Glutamatergic neuron (in vitro differentiated cells): ENCODE results near the gene GBP6. TPM values are rescaled to one million over a fixed set of nuclear protein-coding genes. Genes with fewer than 3 reads are reported as not detected.
"Not testable (repeated sequence)": the region's sequence is repeated elsewhere in the genome, so short reads cannot be mapped to it uniquely, and the experiment has no call there.

Source experiments
- DNase-seq: peaks from one replicate; pipeline ENCODE4 v3.0.0; 2022
- H3K27ac Mint-ChIP-seq: one replicate; pipeline ENCODE4 v1.8.0; 2020; ENCODE audit warnings: mild to moderate bottlenecking, mixed read lengths, inconsistent platforms; ENCODE audit not compliant: unreplicated experiment
- H3K27me3 Mint-ChIP-seq: one replicate; pipeline ENCODE4 v1.8.0; 2020; ENCODE audit warnings: mild to moderate bottlenecking, moderate library complexity, mixed read lengths, inconsistent platforms; ENCODE audit not compliant: unreplicated experiment
- H3K36me3 Mint-ChIP-seq: one replicate; pipeline ENCODE4 v1.8.0; 2020; ENCODE audit warnings: mild to moderate bottlenecking, mixed read lengths, inconsistent platforms; ENCODE audit not compliant: unreplicated experiment
- H3K4me1 Mint-ChIP-seq: one replicate; pipeline ENCODE4 v1.8.0; 2020; ENCODE audit warnings: mild to moderate bottlenecking, low read depth, mixed read lengths, inconsistent platforms; ENCODE audit not compliant: unreplicated experiment
- H3K4me3 Mint-ChIP-seq: one replicate; pipeline ENCODE4 v1.8.0; 2020; ENCODE audit warnings: mild to moderate bottlenecking, mixed read lengths, inconsistent platforms; ENCODE audit not compliant: unreplicated experiment
- H3K9me3 Mint-ChIP-seq: one replicate; pipeline ENCODE4 v1.8.0; 2020; ENCODE audit warnings: mild to moderate bottlenecking, moderate library complexity, mixed read lengths, inconsistent platforms; ENCODE audit not compliant: unreplicated experiment
- total RNA-seq: library from RNA; stranded (reverse); fragmentation: NEBNext Ultra II Directional; extraction: Animal tissue kit (Norgen Biotek cat#: 25700); gene quantifications from one replicate; pipeline ENCODE4 v1.2.1, GENCODE V29; 2021; ENCODE audit not compliant: unreplicated experiment
- TF ChIP-seq, protein P1 (sequence below): fragments of 200-600 bp; sonication (generic); IDR thresholded peaks from one replicate; pipeline ENCODE4 v1.5.0; 2021; ENCODE audit not compliant: partially characterized antibody, unreplicated experiment

The GBP6 gene
- total RNA-seq, 1 donor from 2014 or later, result not detected

DNA sequence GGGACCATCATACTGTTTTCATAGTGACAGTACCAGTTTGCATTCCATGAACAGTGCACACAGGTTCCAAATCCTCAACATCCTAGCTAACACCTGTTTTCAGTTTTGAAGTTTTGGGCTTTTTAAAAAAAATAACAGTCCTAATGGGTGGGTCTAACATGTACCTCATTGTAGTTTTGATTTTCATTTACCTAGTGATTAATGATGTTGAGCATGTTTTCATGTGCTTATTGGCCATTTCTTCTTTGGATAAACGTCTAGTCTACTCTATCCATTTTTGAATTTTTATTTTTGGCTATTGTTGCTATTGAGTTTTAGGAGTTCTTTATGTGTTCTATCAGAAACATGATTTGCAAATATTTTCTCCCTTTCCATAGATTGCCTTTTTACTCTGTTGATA, 3.4 kb downstream of the GBP6 start:
- Mint-ChIP-seq H3K9me3 (no peaks in the 10 kb centered on the region), H3K36me3 (no peaks in the 10 kb centered on the region), H3K4me1 (no peaks in the 10 kb centered on the region), H3K4me3 (no peak overlapping the region), H3K27me3 (no peaks in the 10 kb centered on the region), H3K27ac (no peak overlapping the region)
- no peak for DNase-seq
- TF ChIP-seq, protein P1, sequence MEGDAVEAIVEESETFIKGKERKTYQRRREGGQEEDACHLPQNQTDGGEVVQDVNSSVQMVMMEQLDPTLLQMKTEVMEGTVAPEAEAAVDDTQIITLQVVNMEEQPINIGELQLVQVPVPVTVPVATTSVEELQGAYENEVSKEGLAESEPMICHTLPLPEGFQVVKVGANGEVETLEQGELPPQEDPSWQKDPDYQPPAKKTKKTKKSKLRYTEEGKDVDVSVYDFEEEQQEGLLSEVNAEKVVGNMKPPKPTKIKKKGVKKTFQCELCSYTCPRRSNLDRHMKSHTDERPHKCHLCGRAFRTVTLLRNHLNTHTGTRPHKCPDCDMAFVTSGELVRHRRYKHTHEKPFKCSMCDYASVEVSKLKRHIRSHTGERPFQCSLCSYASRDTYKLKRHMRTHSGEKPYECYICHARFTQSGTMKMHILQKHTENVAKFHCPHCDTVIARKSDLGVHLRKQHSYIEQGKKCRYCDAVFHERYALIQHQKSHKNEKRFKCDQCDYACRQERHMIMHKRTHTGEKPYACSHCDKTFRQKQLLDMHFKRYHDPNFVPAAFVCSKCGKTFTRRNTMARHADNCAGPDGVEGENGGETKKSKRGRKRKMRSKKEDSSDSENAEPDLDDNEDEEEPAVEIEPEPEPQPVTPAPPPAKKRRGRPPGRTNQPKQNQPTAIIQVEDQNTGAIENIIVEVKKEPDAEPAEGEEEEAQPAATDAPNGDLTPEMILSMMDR, result no peak

DNA sequence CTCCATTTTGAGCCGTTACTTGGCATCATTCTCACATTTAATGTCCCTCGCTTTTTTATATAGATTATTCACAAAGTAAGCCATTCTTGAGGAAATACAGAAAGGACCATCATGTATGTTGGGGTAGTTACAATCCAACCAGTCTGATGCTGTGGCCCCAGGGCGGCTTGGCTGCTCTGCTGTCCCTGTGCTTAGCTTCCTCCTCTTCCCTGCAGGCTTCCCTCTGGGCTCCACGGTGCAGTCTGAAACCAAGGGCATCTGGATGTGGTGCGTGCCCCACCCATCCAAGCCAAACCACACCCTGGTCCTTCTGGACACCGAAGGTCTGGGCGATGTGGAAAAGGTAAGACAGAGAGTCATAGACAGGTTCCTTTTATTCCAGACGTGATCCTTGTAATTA, 5.5 kb downstream of the GBP6 start:
- Mint-ChIP-seq H3K9me3 (no peaks in the 10 kb centered on the region), H3K4me3 (no peak overlapping the region), H3K4me1 (no peaks in the 10 kb centered on the region), H3K27me3 (no peaks in the 10 kb centered on the region), H3K36me3 (no peaks in the 10 kb centered on the region), H3K27ac (no peak overlapping the region)
- TF ChIP-seq, protein P1, result no peak
- no peak for DNase-seq

DNA sequence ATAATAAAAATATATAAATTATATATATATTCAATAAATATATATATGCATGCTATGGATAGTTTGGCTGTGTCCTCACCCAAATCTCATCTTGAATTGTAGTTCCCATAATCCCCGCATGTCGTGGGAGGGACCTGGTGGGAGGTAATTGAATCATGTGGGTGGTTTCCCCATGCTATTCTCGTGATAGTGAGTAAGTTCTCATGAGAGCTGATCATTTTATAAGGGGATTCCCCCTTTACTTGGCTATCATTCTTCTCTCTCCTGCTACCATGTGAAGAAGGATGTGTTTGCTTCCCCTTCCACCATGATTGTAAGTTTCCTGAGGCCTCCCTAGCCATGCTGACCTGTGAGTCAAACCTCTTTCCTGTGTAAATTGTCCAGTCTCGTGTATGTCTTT, 10.0 kb downstream of the GBP6 start:
- not testable (repeated sequence) for H3K27ac Mint-ChIP-seq, H3K4me1 Mint-ChIP-seq, H3K4me3 Mint-ChIP-seq, H3K27me3 Mint-ChIP-seq, H3K36me3 Mint-ChIP-seq, DNase-seq, H3K9me3 Mint-ChIP-seq

- DNase-seq, result no peak
- TF ChIP-seq, protein P1, result no peak
- H3K4me1 Mint-ChIP-seq, result peaks cover 3% of the 10 kb centered on the region
- no peaks in the 10 kb centered on the region for H3K27me3 Mint-ChIP-seq
- no peak overlapping the region for H3K4me3 Mint-ChIP-seq
- no peaks in the 10 kb centered on the region for H3K36me3 Mint-ChIP-seq
- no peak overlapping the region for H3K27ac Mint-ChIP-seq
- no peaks in the 10 kb centered on the region for H3K9me3 Mint-ChIP-seq
These were observed 14.1 kb downstream of the GBP6 start for GRCh38 chr1:89378001-89378400.

GRCh38 chr1:89381618-89382017, 17.8 kb downstream of the GBP6 start:
- no peak overlapping the region for H3K27ac Mint-ChIP-seq
- H3K4me1 Mint-ChIP-seq, result peaks cover 3% of the 10 kb centered on the region
- TF ChIP-seq, protein P1, result no peak
- H3K4me3 Mint-ChIP-seq, result no peak overlapping the region
- no peaks in the 10 kb centered on the region for H3K9me3 Mint-ChIP-seq
- H3K27me3 Mint-ChIP-seq, result no peaks in the 10 kb centered on the region
- H3K36me3 Mint-ChIP-seq, result no peaks in the 10 kb centered on the region
- peak; percentile 38 for DNase-seq

- Mint-ChIP-seq H3K27me3 (no peaks in the 10 kb centered on the region), H3K27ac (no peak overlapping the region), H3K4me3 (no peak overlapping the region), H3K9me3 (no peaks in the 10 kb centered on the region), H3K4me1 (peaks cover 3% of the 10 kb centered on the region), H3K36me3 (no peaks in the 10 kb centered on the region)
- DNase-seq, result no peak
- TF ChIP-seq, protein P1, result no peak
These were observed 18.6 kb downstream of the GBP6 start for GRCh38 chr1:89382479-89382878.
